CMK (cell line): Measurements from ENCODE around the gene ACTN1.
"Not testable (repeated sequence)": the region's sequence is repeated elsewhere in the genome, so short reads cannot be mapped to it uniquely, and the experiment has no call there.

Experiments used
- DNase-seq: peaks from one replicate; pipeline ENCODE4 v3.0.0-alpha.2; 2010; ENCODE audit warnings: low read depth

The ACTN1 gene

DNA sequence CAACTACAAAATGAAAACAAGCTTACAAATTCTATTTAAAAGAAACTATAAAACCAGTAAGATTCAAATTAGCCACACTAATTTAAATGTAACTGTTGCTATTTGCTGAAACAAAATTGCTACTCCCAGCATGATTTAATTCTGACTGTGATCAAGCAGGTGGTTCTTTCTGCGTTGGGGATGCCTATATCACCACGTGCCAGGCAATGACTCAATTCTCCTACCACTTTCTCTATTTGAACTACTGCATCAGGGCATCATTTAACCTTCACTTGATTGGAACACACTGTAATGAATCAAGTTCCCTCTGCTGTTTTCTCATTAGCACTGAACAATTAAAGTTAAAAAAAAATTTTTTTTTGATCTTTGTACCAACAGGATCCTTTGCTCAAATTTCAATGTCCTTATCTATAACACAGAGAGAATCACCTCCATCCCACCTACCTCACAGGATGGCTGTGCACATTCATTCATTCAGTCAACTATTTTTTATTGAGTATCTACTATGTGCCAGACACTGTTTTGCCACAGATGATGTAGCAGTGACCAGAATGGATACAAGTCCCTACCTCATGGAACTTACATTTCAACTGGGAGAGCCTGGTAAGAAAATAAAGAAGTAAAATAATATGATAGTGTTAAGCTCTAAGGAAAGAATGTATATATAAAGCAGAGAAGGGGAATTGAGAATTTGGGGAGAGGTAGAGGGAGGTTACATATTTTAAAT, 8.0 kb upstream of the ACTN1 start:
- no peak for DNase-seq

DNA sequence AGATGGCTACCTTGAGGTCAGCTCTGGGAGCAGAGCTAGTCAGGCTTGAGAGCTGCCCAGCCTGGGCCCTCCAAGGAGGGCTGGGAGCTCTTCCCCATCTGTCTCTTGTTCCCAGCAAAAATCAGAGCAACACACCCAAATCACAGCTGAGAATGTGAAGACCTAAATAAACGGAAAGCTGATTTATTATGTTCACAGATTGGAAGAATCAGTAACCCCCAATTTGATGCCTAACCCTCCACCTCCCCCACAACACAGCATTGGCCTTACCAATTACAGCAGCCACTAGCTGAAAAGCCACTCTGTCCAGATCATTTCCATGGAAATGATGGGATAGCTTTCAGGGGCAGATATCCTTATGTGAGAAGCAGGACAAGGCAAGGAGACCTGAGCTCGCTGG, 7.1 kb upstream of the ACTN1 start:
- DNase-seq = no peak

DNA sequence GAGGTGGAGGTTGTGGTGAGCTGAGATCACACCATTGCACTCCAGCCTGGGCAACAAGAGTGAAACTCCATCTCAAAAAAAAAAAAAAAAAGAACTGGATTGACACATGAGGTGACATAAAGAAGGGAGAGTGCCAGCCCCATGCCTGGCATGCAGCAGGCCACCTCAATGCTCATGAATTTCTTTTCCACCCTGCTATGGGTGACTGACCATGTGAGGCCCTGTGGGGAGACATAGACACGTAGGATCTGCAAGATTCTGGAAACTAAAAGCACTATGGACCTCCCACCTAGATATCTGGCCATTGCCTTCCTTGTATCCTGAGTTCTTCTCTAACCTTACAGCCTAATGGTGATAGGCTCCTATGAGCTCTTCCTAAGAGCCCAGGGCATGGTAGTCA, 5.6 kb upstream of the ACTN1 start:
- DNase-seq = no peak

DNA sequence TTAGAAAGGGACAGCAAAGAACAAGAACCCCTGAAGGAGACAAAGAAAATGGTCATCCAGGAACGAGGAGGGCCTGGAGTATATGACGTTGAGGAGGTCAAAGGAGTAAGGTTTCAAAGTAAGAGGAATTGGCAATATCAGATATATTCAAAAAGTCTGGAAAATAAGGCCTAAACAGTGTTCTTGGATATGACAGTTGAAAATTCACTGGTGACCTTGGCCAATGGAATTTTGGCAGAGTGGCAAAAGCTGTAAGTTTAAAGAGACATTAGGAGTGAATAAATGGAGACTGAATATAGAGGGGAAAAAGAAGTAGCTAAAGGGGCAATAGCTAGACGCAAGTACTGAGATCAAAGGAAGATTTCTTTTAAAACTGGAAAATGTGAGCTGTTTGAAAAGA, 4.1 kb upstream of the ACTN1 start:
- no peak for DNase-seq

DNA sequence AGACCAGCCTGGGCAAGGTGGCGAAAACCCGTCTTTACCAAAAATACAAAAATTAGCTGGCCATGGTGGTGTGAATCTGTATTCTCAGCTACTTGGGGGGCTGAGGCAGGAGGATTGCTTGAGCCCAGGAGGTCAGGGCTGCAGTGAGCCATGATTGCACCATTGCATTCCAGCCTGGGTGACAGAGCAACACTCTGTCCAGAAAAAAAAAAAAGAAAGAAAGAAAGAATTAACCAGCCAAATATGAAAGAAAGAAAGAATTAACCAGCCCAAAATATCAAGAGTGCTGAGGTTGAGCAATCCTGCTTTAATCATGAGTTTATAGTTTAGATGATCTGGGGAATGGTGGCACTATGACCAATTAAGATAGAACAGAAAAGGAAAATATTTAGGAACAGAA, 3.5 kb upstream of the ACTN1 start:
- DNase-seq = no peak

DNA sequence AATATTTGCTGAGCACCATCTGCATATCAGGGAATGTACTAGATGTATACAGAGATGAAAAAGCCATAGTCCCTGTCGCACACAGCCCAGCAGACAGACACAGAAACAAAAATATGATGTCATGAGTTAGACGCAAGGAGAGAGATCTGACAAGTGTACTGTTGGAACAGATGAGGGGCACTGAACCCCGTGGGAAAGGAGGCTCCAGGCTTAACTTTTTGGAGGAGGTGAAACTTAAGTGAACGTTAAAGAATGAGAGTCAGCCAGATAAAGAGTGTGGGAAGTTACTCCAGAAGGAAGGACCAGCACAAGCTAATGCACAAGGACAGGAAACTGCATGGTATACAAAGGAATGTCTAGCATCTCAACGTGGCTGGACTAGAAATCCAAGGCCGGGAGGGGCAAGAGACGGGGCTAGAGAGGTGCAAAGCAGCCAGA, 2.5 kb upstream of the ACTN1 start:
- DNase-seq = no peak

DNA sequence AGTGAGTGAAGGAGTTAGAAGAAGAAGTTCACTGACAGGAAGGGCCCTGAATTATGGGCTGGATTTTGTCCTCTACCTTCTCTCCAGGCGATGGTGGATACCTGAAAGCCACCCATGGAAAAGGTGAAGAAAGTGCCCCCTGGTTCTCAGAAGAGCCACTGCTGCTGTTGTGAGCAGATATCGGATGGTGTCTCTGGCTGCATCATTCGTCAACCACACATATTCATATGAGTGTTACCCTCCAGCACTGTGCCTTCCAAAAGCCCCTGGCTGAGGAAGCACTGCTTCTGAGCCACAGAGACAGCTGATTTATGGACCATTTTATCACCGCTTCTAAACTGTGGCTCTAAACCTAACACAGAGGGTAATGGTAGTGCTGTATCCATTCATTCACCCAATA, 2.0 kb upstream of the ACTN1 start:
- no peak for DNase-seq

DNA sequence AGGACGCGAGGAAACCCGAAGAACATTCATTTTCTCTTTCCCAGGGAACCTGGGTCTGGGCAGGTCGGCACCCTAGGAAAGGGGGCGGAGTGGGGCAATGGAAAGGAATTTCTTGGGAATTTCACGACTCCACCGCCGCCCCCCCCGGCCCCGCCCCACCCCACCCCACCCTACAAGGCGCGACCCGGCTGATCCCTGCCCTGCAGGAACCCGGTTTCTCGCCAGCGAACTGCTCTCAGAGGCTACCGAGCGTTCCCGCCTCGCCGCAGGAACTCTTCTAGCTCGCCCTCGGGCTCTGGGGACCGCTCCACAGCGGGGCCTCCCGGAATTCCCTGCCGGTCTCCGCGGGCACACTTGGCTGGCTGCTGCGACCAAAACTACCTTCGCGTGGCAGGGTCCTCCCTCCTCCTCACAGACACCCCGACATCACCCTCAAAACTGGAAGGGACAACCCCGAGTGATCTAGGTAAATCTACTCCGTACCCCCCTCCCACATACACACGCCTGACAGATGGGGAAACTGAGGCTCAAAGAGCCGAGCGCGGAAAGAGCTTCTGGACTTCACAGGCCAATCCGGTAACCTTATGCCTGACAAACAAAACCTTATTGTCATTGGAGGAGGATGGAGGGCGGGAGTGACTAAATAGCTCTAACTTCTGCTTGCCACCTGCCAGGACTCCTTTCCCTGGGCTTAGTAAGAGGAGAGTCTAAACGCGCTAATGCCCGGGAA, 785 bp upstream of the ACTN1 start:
- DNase-seq = no peak

DNA sequence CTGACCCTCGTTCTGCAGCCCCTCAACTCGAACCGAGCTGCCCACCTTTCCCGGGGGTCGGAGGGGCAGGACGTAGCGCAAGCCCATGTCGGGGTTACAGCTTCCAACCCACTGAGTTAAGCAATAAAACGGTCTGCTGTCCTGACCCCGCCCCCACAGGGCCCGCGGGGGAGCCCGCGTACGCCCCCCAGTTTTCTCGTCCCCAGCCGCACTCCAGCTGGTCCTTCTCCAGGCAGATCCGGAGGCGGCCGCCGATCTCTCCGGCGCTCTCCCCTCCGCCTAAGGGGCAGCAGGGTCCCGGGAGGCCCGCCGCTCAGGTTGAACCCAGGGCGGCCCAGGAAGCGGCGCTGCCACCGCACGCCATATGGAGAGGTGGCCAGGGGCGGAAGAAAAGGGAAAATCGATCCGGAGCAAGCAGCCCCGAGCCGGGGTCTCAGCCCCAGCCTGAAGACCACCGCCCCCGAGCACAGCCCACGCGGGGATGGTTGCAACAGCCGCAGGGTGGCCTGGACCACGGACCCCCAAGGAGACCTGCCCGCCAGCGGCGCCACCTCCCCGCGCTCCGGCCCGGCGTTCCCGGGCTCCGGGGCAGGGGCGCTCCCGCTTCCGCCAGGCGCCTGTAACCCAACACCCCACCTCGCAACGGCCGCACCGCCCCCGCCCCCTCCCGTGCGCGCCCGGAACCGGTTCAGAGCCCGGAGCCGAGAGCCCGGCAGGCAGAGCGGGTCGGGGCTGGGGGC, 760 bp downstream of the ACTN1 start:
- no peak for DNase-seq

DNA sequence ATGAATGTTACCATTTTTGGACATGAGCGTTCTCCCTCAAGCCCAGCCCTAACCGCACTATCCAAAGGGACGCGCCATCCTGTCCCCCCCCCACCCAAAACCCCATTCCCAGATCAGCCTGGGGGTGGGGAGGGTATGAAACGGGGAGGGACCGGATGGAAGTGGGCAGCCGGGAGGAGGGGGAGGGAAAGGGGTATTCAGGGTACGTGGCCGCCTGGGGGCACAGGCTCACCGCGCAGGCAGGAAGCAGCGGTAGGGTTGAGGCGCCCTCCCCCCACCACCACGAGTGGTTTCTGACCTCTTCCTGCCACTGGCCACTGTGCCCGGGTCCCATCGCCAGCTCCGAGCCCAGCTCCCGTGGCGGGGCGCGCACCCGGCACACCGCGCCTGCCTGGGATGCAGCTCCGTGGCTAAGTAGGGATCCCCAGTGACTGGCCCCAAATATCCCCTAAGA, 1.4 kb downstream of the ACTN1 start:
- peak; percentile 72 for DNase-seq

DNA sequence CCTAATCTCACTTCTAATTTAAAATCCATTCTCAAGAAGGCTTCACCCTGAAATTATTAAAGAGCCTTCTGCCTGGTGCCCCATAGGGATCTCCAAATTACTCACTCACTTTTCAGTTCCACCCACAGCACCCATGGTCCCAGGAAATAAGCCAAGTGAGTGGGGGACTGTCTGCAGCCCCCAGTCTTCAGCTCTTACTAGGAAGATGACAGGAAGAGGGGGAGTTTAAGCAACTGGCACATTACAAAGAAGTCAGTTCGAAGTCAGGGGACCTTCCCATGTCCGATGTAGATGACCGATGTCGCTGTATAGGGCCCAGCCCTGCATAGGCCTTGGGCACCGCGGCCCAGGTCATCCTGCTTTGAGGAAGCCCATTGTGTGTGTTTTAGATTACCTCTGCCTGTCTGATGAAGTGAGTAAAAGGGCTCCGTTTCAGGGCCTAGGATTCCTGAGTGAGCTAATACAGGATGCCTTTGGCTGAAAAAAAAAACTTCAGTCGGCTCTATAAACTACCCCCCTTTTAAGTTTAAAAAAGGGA, 1.9 kb downstream of the ACTN1 start:
- no peak for DNase-seq

DNA sequence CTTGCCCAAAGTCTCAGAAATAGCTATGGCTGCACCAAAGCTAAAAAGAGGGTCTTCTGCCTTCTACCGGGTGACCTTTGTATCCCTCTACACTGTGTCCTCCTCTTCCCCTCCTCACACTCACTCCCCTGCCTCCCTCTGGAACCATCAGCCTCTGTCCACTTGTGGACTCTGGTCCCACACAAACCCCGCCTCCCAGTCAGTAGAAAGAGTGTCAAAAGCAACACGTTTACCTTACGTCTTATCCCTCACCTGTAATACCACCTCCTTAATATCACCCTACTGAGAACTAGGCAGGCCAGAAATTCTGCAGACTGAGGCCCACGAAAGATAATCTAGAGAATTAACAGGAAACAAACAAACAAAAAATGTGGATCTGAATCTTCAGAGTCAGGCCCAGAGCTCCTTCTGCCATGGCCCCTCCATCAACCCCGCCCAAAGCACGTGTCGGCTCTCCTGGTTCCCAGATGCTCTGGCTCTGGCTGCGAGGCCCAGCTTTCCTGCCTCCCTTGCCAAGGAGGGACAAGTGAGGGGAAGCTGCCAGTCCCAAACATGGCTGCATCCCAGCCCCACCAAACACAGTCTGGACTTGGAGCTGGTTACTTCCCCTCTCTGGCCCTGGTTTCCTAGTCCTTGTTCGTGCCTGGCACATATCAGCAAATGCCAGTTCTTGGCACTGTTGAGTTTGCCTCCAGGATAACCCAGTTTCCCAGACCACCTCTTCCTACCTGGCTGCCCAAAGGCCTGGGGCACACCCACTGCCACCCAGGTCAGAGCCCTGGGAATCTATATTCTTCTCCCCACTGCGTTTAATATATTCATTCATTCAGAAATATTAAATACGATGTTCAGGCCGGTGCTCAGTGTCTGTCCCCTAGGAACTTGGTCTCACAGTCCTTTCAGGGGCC, 2.7 kb downstream of the ACTN1 start:
- no peak for DNase-seq

DNA sequence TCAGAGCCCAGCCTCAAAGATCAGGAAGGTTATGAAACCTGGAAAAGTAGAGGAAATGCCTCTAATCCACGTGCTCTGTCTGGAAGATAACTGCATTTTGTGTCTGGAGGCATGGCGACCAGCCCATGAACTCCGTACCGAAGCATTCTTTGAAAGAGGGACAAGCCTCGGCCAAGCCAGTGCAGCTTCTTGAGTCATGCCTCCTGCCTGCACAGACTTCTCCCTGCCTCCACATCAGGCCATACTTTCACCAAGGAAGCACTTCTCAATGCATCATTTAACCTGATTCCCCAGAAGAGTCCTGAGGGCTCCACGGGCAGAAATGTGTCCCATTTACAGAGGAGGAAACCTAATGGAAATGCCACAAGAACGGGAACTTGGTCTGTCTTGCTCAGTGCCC, 3.4 kb downstream of the ACTN1 start:
- DNase-seq = no peak

DNA sequence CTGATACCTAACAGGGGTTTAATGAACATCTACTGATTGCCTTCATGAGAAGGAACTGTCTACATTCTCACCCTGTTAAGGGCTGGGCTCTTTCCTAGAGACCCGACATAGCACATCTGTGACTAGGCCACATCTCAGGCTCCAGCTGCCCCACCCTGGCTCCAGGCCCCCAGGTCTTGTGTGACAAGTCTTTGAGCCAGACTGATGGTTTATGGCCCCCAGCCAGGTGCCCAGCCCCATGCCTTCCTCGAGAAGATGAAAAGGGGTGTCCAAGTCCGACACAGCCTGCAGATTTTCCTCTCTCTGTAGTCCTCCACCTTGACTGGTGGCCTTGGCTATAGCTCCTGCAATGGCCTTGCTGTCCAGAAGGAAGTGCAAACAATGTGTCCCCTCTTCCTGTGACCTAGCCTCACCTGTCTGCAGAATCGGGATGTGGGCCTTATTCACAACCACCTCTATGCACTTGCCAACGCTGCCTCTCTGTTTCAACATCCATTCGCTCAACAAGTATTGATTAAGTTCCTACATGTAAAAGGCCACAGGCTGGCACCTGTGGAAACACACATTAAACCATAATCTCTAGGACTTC, 4.2 kb downstream of the ACTN1 start:
- no peak for DNase-seq

DNA sequence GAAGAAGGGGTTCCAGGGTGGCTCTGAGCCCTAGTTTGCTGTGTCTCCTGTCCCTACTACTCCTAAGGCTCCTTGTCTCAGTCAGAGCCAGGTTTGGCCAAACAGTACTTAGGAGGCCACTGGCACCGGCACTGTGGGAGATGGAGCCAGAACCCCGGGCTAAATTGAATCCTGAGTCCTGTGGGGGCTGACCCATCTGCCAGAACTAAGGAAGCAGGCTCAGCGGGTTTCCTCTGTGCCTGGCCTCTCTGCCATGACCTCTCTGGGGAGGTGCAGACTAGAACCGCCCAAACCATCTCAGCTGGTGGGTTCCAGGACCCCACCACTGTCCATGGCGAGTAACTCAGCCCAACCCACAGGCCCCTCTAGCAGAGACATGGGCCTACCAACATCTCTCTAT, 5.5 kb downstream of the ACTN1 start:
- no peak for DNase-seq

DNA sequence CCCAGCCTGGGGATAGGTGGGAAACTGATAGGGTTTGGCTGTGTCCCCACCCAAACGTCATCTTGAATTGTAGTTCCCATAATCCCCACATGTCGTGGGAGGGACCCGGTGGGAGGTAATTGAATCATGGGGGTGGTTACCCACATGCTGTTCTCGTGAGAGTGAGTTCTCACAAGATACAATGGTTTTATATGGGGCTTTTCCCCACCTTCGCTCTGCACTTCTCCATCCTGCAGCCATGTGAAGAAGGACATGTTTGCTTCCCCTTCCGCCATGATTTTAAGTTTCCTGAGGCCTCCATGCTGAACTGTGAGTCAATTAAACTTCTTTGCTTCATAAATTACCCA, 5.9 kb downstream of the ACTN1 start:
- not testable (repeated sequence) for DNase-seq

DNA sequence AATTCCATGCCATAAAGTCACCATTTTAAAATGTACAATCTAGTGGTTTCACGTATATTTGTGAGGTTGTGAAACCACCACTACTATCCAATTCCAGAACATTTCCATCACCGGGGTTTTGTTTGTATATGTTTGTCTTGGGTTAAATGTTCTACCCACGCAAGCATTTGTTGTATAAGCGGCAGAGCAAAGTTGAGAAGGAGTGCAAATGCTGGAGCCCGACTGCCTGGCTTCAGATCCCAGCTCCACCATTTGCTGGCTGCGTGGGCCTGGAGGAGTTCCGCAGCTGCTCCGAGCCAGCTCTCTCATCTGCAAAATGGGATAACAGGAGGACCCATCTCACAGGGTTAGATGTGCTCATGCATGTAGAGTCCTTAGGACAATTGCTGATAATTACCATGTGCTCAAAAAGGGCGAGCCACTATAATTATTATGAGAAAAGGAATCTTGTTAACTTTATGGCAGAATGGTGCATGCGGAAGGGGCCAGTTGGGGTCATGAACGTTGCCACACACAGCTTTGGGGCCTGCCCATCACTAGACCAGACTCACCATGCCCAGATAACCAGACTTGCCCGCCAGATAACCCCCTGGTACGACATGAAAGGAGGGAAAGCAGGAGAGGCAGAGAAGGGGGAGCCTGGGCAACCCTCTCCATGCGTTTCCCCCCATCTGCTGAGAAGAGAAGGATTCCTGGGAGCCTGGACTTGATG, 6.4 kb downstream of the ACTN1 start:
- DNase-seq = no peak

DNA sequence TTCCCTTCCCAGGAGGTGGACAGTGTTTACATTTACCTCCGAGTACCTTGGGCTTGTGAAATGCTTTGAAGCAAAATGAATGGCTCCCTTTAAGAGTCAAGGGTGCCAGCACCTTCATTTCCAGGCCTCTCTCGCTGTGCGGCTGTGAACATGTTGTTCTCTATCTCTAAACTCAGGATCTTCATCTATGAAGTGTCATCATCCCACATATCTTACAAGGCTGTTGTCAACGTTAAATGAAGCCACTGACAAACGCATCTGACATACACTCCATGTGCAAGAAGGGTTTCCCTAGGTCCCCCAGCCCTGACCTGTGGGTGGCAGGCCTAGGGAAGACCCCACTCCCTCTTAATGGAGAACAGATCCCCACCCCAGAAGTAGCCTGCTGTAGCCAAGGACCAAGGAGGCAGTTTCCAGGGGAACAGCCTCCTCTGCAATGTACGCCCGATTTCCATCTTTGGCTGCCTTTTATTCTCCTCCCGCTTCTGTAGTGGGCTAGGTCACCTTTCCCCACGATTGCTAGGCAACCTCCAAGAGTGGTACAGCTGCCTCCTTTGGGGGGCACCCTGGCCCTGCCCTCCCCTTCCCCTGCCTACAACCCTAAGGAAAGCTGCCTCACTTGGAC, 7.6 kb downstream of the ACTN1 start:
- no peak for DNase-seq

DNA sequence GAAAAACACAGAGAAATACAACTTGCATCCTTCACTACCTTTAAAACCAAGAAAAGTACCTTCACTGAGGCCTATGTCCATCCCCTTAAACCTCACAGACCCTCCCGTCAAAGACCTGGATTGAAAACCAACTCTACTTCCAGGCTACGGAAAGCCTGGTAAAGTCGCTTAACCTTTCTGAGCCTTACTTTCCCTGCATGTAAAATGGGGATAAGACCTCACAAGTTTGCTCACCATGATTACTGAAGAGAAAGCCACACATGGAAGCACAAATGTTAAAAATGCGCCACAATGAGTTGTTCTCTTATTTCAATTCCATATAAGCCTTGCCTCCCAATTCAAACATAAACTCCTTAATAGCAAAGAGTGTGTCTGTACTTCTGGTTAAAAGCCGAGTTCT, 8.4 kb downstream of the ACTN1 start:
- DNase-seq = no peak

DNA sequence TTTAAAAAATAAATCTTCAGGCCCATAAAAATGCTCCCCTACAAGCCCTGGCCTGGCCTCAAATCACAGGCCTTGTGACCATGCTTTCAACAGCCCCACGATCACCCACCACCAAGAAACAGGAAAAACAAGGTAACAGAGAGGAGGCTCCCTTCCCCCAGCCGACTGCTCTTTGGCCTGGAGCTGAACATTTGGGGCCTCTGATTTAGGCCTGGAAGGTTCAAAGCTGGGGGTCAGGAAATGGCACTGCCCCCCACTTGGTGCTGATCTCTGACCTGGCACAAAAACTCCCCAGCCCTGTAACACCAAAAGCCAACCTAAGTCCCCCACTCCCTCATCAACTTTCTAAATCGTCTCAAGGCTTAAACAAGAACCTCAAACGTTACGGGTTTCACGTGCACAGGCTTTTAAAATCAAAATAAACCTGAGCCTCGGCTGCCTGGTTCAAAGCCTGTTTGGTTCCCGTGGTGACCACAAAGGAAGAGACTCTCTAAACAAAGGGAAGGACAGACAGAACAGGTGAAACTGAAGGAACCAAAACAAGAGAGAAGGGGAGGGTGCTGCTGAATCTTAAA, 9.0 kb downstream of the ACTN1 start:
- DNase-seq = no peak
